GM12801 (cell line): ENCODE measurements around the gene NR5A1.

Experiments
- CTCF ChIP-seq: IDR thresholded peaks from one replicate; pipeline ENCODE4 v1.5.1; 2011; ENCODE audit warnings: control low read depth; ENCODE audit not compliant: insufficient read length; ENCODE audit errors: extremely low read depth

Gene NR5A1

DNA sequence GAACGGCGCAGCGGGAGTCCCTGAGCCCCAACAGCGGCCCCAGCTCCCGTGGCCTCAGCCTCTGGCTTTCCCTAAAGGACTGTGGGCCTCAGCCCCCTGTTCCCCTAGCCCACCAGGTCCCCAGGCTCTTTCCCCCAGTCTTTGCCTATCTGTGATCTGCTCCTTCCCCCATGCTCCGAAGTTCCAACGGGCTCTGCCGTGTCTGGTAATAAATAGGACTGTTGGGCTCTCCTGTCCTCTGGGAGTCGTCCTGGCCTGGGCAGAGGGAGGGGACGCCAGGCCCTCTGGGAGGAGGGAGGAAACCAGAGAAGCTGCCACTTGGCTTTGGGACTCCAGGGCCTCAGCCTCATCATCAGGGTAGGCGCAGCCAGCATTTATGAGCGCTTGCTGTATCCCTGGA is 28.8 kb downstream of the NR5A1 start:
- TF ChIP-seq CTCF: no peak

DNA sequence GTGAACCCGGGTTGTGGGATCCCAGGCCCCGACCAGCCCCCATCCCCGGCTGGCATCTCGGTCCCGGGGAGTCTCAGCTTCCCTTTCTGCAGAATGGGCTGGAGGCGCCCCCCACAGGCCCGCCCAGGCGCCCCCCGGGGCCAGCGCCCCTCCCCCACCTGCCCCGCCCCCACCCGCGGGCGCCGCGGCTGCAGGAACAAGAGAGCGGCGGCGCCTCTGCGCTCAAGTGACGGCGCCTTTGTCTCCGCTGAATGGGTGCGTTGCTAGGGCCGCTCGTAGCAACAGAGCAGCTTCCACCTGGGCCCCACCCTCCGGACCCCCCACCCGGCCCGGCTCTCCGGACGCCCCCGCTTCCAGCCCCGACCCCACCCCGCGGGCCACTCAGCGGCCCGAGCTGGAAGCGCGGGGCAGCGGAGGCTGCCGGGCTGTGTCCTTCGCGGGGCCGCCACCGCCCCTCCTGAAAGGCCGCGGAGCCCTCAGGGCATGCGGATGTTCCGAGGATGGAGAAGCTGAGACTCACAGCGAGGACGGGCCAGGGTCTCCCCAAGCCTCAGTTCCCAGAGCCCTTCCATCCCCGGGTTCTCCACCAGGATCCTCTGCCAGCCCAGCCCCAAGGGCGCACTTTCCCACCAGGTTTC is 29.4 kb downstream of the NR5A1 start:
- no peak for TF ChIP-seq CTCF

DNA sequence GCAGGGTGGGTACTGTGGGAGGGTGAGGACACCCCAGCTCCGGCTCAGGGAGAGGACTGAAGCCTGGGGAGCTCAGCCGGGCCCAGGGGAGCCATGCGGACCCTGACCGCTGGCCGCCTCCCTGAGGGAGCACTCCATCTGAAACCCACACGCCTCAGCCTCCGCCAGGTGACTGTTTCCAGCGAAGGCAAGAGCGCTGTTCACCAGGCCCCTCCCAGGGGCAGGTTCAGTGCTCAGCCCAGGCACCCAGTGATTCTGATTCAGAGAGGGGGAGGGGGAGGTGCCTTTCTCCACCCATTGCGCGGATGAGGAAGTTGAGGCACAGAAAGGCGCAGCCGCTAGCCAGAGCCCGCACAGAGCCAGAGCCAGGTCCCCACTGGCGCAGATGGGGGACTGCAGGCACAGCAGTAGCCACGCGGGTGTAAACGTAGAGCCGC is 30.0 kb downstream of the NR5A1 start:
- no peak for TF ChIP-seq CTCF

GRCh38 chr9:124475868-124476690 is 31.1 kb downstream of the NR5A1 start:
- TF ChIP-seq CTCF: no peak

DNA sequence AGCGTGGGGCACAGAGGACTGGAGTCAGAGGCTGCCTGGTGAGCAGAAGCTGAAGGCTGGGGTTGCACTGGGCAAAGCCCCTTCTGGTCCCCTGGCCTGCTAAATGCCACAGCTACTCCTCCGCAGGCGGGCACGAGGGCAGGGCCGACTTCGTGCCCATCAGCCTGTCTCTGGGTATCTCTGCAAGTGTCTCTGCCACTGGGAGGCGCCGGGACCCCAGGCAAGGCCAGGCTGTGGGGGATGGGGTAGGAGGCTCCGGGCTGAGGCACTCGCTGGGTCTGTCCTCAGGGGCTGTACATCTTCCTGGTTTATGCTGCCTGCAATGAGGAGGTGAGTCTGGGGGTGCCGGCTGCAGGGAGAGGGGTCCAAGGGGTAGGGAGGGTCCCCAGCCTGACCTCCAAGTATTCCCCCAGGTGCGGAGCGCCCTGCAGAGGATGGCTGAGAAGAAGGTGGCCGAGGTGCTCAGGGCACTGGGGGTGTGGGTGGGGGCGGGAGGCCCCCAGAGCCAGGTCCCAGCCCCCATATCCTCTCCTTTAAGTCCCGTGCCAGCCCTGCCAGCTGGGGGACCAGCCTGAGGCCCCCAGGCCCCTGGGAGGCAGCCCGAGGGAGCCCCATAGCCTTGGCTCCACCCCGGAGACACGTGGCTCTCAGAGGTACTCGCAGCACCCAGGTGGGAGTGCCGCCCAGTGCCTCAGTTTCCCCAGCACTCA is 31.9 kb downstream of the NR5A1 start:
- TF ChIP-seq CTCF: no peak

- TF ChIP-seq CTCF: no peak
These were observed 33.0 kb downstream of the NR5A1 start for GRCh38 chr9:124474151-124474550.

DNA sequence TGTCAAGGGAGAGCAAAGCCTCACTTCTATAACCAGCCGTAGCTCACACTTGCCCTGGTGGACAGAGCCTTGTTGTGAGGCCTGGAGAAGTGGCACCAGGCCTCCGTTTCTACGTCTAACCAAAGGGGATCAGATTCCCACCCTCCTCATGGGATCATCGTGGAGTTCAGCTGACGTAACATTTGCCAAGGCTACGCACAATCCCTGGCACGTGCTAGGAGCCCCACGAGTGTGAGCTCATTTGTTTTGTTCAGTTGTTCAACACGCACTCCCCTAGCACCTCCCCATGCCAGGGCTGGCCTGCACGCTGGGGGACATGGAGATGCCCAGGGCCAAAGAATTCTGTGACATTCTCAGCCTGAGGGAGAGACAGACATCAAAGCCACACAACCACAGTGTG is 33.9 kb downstream of the NR5A1 start:
- no peak for TF ChIP-seq CTCF
